ENCODE data around the gene CARD10. TPM values are rescaled to one million over a fixed set of nuclear protein-coding genes. Genes with fewer than 3 reads are reported as not detected.

The CARD10 gene
- total and polyA plus RNA-seq, 2 donors = 4.5 to 16.6 TPM

GRCh38 chr22:37511395-37512104, 7.7 kb downstream of the CARD10 start:
- WGBS = 92% methylated on average over 6 of the region's 6 CpGs
- Histone ChIP-seq H3K4me3 (ENCODE audit: low read depth, low read length) (no peak overlapping the region), H3K4me1 (ENCODE audit: insufficient read depth) (no peaks in the 10 kb centered on the region), H3K36me3 (ENCODE audit: insufficient read depth) (peaks cover 1% of the 10 kb centered on the region), H3K27ac (ENCODE audit: low read depth) (no peak overlapping the region)
- DNase-seq (ENCODE audit: extremely low spot score) = no peak

- Histone ChIP-seq H3K36me3 (ENCODE audit: insufficient read depth) (peaks cover 1% of the 10 kb centered on the region), H3K27ac (ENCODE audit: low read depth) (no peak overlapping the region), H3K4me1 (ENCODE audit: insufficient read depth) (no peaks in the 10 kb centered on the region), H3K4me3 (ENCODE audit: low read depth, low read length) (no peak overlapping the region)
- WGBS = 63% methylated on average over 10 of the region's 10 CpGs
- no peak for DNase-seq (ENCODE audit: extremely low spot score)
These were observed 9.1 kb downstream of the CARD10 start for GRCh38 chr22:37510091-37510490.

- 67% methylated on average over 10 of the region's 10 CpGs for WGBS
- H3K4me1 ChIP-seq (ENCODE audit: insufficient read depth) = no peaks in the 10 kb centered on the region
- H3K36me3 ChIP-seq (ENCODE audit: insufficient read depth) = peaks cover 1% of the 10 kb centered on the region
- DNase-seq (ENCODE audit: extremely low spot score) = no peak
- peak overlapping the region; percentile 14 for H3K27ac ChIP-seq (ENCODE audit: low read depth)
- H3K4me3 ChIP-seq (ENCODE audit: low read depth, low read length) = no peak overlapping the region
These were observed 10.0 kb downstream of the CARD10 start for GRCh38 chr22:37509059-37509860.

GRCh38 chr22:37508431-37508992, 10.7 kb downstream of the CARD10 start:
- no peaks in the 10 kb centered on the region for H3K4me1 ChIP-seq (ENCODE audit: insufficient read depth)
- no peak for DNase-seq (ENCODE audit: extremely low spot score)
- H3K4me3 ChIP-seq (ENCODE audit: low read depth, low read length) = no peak overlapping the region
- H3K27ac ChIP-seq (ENCODE audit: low read depth) = peak overlapping the region; percentile 14
- 61% methylated on average over 22 of the region's 22 CpGs for WGBS
- peaks cover 1% of the 10 kb centered on the region for H3K36me3 ChIP-seq (ENCODE audit: insufficient read depth)

GRCh38 chr22:37507731-37508130, 11.5 kb downstream of the CARD10 start:
- H3K4me1 ChIP-seq (ENCODE audit: insufficient read depth) = no peaks in the 10 kb centered on the region
- no peak for DNase-seq (ENCODE audit: extremely low spot score)
- H3K4me3 ChIP-seq (ENCODE audit: low read depth, low read length) = no peak overlapping the region
- 96% methylated on average over 10 of the region's 10 CpGs for WGBS
- no peak overlapping the region for H3K27ac ChIP-seq (ENCODE audit: low read depth)
- peaks cover 1% of the 10 kb centered on the region for H3K36me3 ChIP-seq (ENCODE audit: insufficient read depth)

GRCh38 chr22:37505989-37506388, 13.2 kb downstream of the CARD10 start:
- DNase-seq (ENCODE audit: extremely low spot score) = no peak
- no peak overlapping the region for H3K4me3 ChIP-seq (ENCODE audit: low read depth, low read length)
- H3K4me1 ChIP-seq (ENCODE audit: insufficient read depth) = no peaks in the 10 kb centered on the region
- WGBS = 87% methylated on average over 14 of the region's 14 CpGs
- peaks cover 1% of the 10 kb centered on the region for H3K36me3 ChIP-seq (ENCODE audit: insufficient read depth)
- no peak overlapping the region for H3K27ac ChIP-seq (ENCODE audit: low read depth)

GRCh38 chr22:37505565-37505964, 13.7 kb downstream of the CARD10 start:
- Histone ChIP-seq H3K4me1 (ENCODE audit: insufficient read depth) (no peaks in the 10 kb centered on the region), H3K27ac (ENCODE audit: low read depth) (no peak overlapping the region), H3K36me3 (ENCODE audit: insufficient read depth) (peaks cover 1% of the 10 kb centered on the region), H3K4me3 (ENCODE audit: low read depth, low read length) (no peak overlapping the region)
- no peak for DNase-seq (ENCODE audit: extremely low spot score)
- 93% methylated on average over 4 of the region's 4 CpGs for WGBS

GRCh38 chr22:37504964-37505363, 14.3 kb downstream of the CARD10 start:
- H3K27ac ChIP-seq (ENCODE audit: low read depth) = no peak overlapping the region
- H3K4me1 ChIP-seq (ENCODE audit: insufficient read depth) = no peaks in the 10 kb centered on the region
- no peak for DNase-seq (ENCODE audit: extremely low spot score)
- H3K36me3 ChIP-seq (ENCODE audit: insufficient read depth) = peaks cover 1% of the 10 kb centered on the region
- WGBS = 95% methylated on average over 4 of the region's 4 CpGs
- H3K4me3 ChIP-seq (ENCODE audit: low read depth, low read length) = no peak overlapping the region

GRCh38 chr22:37503850-37504249, 15.4 kb downstream of the CARD10 start:
- DNase-seq (ENCODE audit: extremely low spot score) = no peak
- Histone ChIP-seq H3K36me3 (ENCODE audit: insufficient read depth) (peaks cover 1% of the 10 kb centered on the region), H3K4me3 (ENCODE audit: low read depth, low read length) (no peak overlapping the region), H3K27ac (ENCODE audit: low read depth) (no peak overlapping the region), H3K4me1 (ENCODE audit: insufficient read depth) (no peaks in the 10 kb centered on the region)
- WGBS = 72% methylated on average over 11 of the region's 11 CpGs

GRCh38 chr22:37503183-37503683, 16.0 kb downstream of the CARD10 start:
- Histone ChIP-seq H3K36me3 (ENCODE audit: insufficient read depth) (peaks cover 1% of the 10 kb centered on the region), H3K4me1 (ENCODE audit: insufficient read depth) (no peaks in the 10 kb centered on the region), H3K27ac (ENCODE audit: low read depth) (peak overlapping the region; percentile 3), H3K4me3 (ENCODE audit: low read depth, low read length) (no peak overlapping the region)
- no peak for DNase-seq (ENCODE audit: extremely low spot score)
- 93% methylated on average over 3 of the region's 3 CpGs for WGBS

- no peaks in the 10 kb centered on the region for H3K4me1 ChIP-seq (ENCODE audit: insufficient read depth)
- DNase-seq (ENCODE audit: extremely low spot score) = peak; percentile 51
- H3K4me3 ChIP-seq (ENCODE audit: low read depth, low read length) = no peak overlapping the region
- peak overlapping the region; percentile 3 for H3K27ac ChIP-seq (ENCODE audit: low read depth)
- WGBS = 80% methylated on average over 16 of the region's 16 CpGs
- peaks cover 1% of the 10 kb centered on the region for H3K36me3 ChIP-seq (ENCODE audit: insufficient read depth)
These were observed 16.7 kb downstream of the CARD10 start for GRCh38 chr22:37502342-37503182.

GRCh38 chr22:37501610-37502341, 17.4 kb downstream of the CARD10 start:
- Histone ChIP-seq H3K4me3 (ENCODE audit: low read depth, low read length) (no peak overlapping the region), H3K27ac (ENCODE audit: low read depth) (no peak overlapping the region), H3K4me1 (ENCODE audit: insufficient read depth) (no peaks in the 10 kb centered on the region), H3K36me3 (ENCODE audit: insufficient read depth) (peaks cover 1% of the 10 kb centered on the region)
- peak; percentile 58 for DNase-seq (ENCODE audit: extremely low spot score)
- 50% methylated on average over 14 of the region's 14 CpGs for WGBS
